IMR-90 (cell line): ENCODE results near the gene AKR1C8.
"Not testable (repeated sequence)": the region's sequence is repeated elsewhere in the genome, so short reads cannot be mapped to it uniquely, and the experiment has no call there.

ENCODE experiments used
- CEBPB ChIP-seq: IDR thresholded peaks from 2 replicates; pipeline ENCODE4 v1.6.1; 2012; ENCODE audit warnings: low read depth, low read length, improper control_type of control experiment
- CHD1 ChIP-seq: IDR thresholded peaks from 2 replicates; pipeline ENCODE4 v1.6.1; 2012; ENCODE audit warnings: low read depth, low read length, improper control_type of control experiment
- CTCF ChIP-seq: conservative IDR thresholded peaks from 2 replicates; pipeline ENCODE4 v1.5.1; 2012; ENCODE audit warnings: mild to moderate bottlenecking, low read depth, low read length, improper control_type of control experiment
- ELK1 ChIP-seq: fragments of 150-350 bp; IDR thresholded peaks from 2 replicates; pipeline ENCODE4 v1.6.1; 2016; ENCODE audit warnings: low read depth, mild to moderate bottlenecking, low read length, moderate library complexity, borderline replicate concordance
- FOS ChIP-seq: fragments of 150-350 bp; IDR thresholded peaks from 2 replicates; pipeline ENCODE4 v1.6.1; 2016; ENCODE audit warnings: low read depth, low read length
- MAZ ChIP-seq: IDR thresholded peaks from 2 replicates; pipeline ENCODE4 v1.6.1; 2012; ENCODE audit warnings: low read depth, mild to moderate bottlenecking, low read length, improper control_type of control experiment, moderate library complexity, borderline replicate concordance
- POLR2A ChIP-seq: IDR thresholded peaks from 2 replicates; pipeline ENCODE4 v1.6.1; 2012; ENCODE audit warnings: mild to moderate bottlenecking, low read depth, low read length
- RCOR1 ChIP-seq: IDR thresholded peaks from 2 replicates; pipeline ENCODE4 v1.6.1; 2012; ENCODE audit warnings: mild to moderate bottlenecking, low read length, improper control_type of control experiment; ENCODE audit not compliant: insufficient replicate concordance
- RFX5 ChIP-seq: IDR thresholded peaks from 2 replicates; pipeline ENCODE4 v1.8.0; 2012; ENCODE audit warnings: low read depth, mild to moderate bottlenecking, low read length, moderate library complexity
- SMC3 ChIP-seq: fragments of 150-350 bp; IDR thresholded peaks from 2 replicates; pipeline ENCODE4 v1.6.1; 2016; ENCODE audit warnings: low read depth, mild to moderate bottlenecking, antibody characterized with exemption, low read length, moderate library complexity

DNA sequence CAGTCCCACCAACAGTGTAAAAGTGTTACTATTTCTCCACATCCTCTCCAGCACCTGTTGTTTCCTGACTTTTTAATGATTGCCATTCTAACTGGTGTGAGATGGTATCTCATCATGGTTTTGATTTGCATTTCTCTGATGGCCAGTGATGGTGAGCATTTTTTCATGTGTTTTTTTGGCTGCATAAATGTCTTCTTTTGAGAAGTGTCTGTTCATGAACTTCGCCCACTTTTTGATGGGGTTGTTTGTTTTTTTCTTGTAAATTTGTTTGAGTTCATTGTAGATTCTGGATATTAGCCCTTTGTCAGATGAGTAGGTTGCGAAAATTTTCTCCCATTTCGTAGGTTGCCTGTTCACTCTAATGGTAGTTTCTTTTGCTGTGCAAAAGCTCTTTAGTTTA, 9.4 kb downstream of the AKR1C8 start:
- TF ChIP-seq CTCF, CHD1, RFX5, FOS, POLR2A, MAZ, SMC3, CEBPB, RCOR1, ELK1: not testable (repeated sequence)
